ENCODE data around the gene TRAIP.

Gene TRAIP

DNA sequence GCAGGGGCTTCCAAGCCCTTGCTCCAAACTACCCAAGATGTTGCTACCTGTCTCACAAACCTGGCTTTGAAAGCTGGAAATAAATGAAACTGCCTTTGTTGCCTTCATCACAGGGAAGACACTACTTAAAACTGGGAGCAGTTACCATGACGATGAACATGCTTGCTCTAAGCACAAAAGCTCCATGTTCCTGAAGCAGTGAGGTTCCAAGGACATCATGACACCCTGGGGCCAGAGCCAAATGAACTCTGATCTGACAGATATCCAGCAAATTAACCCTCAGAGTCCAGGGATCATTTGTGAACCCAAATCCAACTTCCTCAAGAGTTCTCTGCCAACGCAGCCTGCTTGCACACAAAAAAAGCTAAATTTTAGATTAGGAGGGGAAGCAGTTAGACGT, 10.7 kb downstream of the TRAIP start:
- no peaks in the 10 kb centered on the region for H3F3A ChIP-seq (ENCODE audit: control insufficient read depth, insufficient read depth)
- H4K20me1 ChIP-seq (ENCODE audit: control insufficient read depth, insufficient read depth, low read depth, low read length) = no peaks in the 10 kb centered on the region
- no peaks in the 10 kb centered on the region for H3K27me3 ChIP-seq (ENCODE audit: control insufficient read depth, low read length)
- peaks cover 8% of the 10 kb centered on the region for H3K79me2 ChIP-seq (ENCODE audit: control insufficient read depth, low read length)
- no peak overlapping the region for H3K4me3 ChIP-seq (ENCODE audit: low read length)
- peaks cover 7% of the 10 kb centered on the region; the same call in 1 of the 2 replicates for H3K4me1 ChIP-seq (ENCODE audit: control insufficient read depth, low read length)
- no peaks in the 10 kb centered on the region for H3K9me3 ChIP-seq (ENCODE audit: control insufficient read depth, insufficient read depth, low read length)
- H3K27ac ChIP-seq (ENCODE audit: low read depth, low read length) = no peak overlapping the region
- peaks cover 65% of the 10 kb centered on the region for H3K36me3 ChIP-seq (ENCODE audit: control insufficient read depth, low read length)
- H3K4me2 ChIP-seq (ENCODE audit: low read length) = no peak overlapping the region
- H3K9me2 ChIP-seq (replicated peaks; ENCODE audit: control insufficient read depth, low read length) = no peaks in the 10 kb centered on the region
- TF ChIP-seq EZH2phosphoT487 (IDR thresholded peaks at IDR 0.05; ENCODE audit: borderline replicate concordance, low read length) = no peak
- TF ChIP-seq, protein P1, sequence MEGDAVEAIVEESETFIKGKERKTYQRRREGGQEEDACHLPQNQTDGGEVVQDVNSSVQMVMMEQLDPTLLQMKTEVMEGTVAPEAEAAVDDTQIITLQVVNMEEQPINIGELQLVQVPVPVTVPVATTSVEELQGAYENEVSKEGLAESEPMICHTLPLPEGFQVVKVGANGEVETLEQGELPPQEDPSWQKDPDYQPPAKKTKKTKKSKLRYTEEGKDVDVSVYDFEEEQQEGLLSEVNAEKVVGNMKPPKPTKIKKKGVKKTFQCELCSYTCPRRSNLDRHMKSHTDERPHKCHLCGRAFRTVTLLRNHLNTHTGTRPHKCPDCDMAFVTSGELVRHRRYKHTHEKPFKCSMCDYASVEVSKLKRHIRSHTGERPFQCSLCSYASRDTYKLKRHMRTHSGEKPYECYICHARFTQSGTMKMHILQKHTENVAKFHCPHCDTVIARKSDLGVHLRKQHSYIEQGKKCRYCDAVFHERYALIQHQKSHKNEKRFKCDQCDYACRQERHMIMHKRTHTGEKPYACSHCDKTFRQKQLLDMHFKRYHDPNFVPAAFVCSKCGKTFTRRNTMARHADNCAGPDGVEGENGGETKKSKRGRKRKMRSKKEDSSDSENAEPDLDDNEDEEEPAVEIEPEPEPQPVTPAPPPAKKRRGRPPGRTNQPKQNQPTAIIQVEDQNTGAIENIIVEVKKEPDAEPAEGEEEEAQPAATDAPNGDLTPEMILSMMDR (IDR thresholded peaks at IDR 0.05; ENCODE audit: low read depth, low read length, poor library complexity, severe bottlenecking) = no peak

DNA sequence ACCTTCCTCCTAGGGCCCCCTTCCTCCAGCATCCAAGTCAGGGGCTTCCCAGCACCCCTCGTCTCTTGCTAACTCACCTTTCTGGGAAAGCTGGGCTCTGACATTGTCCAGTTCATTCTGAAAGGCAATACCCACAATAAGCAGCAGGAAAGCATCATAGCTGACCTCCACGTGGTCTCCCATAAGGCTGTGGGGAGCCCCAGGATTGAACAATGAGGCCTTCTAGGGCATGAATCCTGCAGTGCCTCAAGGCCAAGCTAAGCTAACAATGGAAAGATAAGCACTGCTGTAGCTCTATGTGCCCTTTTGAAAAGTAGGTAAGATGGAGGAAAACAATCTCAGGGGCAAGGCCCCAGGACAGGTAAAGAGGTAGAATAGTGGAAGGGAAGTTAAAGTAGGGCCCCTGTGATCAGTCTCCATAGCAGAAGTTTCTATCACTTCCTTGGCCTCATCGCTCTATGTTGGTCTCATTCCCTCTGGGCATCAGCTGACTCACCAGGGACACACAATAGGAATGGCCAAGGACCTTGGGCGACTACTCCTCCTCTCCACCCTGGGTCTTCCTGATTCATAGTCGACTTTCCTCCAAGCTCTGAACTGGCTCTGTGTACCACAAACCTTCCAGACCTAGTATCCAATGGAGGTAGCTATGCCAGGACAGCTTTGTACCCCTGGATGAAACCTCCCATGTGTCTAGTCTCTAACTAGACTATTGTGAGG, 11.7 kb downstream of the TRAIP start:
- no peaks in the 10 kb centered on the region for H3K9me2 ChIP-seq (replicated peaks; ENCODE audit: control insufficient read depth, low read length)
- H3K27ac ChIP-seq (ENCODE audit: low read depth, low read length) = no peak overlapping the region
- peaks cover 75% of the 10 kb centered on the region for H3K36me3 ChIP-seq (ENCODE audit: control insufficient read depth, low read length)
- no peak overlapping the region for H3K4me3 ChIP-seq (ENCODE audit: low read length)
- no peaks in the 10 kb centered on the region for H3F3A ChIP-seq (ENCODE audit: control insufficient read depth, insufficient read depth)
- no peaks in the 10 kb centered on the region for H3K27me3 ChIP-seq (ENCODE audit: control insufficient read depth, low read length)
- H3K4me2 ChIP-seq (ENCODE audit: low read length) = no peak overlapping the region
- no peaks in the 10 kb centered on the region for H4K20me1 ChIP-seq (ENCODE audit: control insufficient read depth, insufficient read depth, low read depth, low read length)
- H3K79me2 ChIP-seq (ENCODE audit: control insufficient read depth, low read length) = no peaks in the 10 kb centered on the region
- peaks cover 8% of the 10 kb centered on the region for H3K4me1 ChIP-seq (ENCODE audit: control insufficient read depth, low read length)
- H3K9me3 ChIP-seq (ENCODE audit: control insufficient read depth, insufficient read depth, low read length) = no peaks in the 10 kb centered on the region
- TF ChIP-seq, protein P1 (IDR thresholded peaks at IDR 0.05; ENCODE audit: low read depth, low read length, poor library complexity, severe bottlenecking) = no peak
- no peak for TF ChIP-seq EZH2phosphoT487 (IDR thresholded peaks at IDR 0.05; ENCODE audit: borderline replicate concordance, low read length)

DNA sequence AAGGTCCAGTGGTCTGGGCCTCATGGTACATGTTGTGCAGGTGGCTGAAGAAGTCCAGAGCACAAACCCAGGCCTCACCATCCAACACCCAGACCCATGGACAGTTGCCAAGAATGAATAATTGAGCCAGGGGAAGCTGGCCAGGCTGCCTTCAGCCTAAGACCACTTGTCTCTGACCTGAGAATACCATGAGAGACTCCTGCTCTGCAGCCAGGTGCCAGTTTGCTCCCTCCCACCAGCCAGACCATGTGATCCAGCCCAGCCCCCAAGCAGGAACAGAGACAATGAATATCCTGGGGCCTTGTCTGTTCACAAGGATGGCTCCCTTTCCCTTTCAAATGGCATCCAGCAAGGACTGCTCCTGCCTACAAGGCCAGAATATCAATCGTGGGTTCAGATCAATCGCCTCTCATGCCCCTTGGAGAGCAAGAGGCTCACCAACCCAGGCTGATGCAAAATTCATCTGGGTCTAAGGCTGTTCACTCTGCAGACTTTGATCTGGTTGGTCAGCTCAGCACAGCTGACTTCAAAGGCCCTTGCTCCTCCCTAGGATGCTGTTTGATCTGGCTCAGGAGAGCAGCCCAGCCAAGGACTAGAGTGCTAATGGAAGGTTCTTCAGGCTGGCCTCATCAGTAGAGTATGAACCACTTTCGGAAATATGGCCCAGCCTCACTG, 13.4 kb downstream of the TRAIP start:
- Histone ChIP-seq H3K9me3 (ENCODE audit: control insufficient read depth, insufficient read depth, low read length) (no peaks in the 10 kb centered on the region), H3K4me3 (ENCODE audit: low read length) (no peak overlapping the region), H3K27me3 (ENCODE audit: control insufficient read depth, low read length) (no peaks in the 10 kb centered on the region), H3K27ac (ENCODE audit: low read depth, low read length) (no peak overlapping the region), H3K36me3 (ENCODE audit: control insufficient read depth, low read length) (peaks cover 80% of the 10 kb centered on the region), H3K4me2 (ENCODE audit: low read length) (no peak overlapping the region), H4K20me1 (ENCODE audit: control insufficient read depth, insufficient read depth, low read depth, low read length) (no peaks in the 10 kb centered on the region), H3K9me2 (replicated peaks; ENCODE audit: control insufficient read depth, low read length) (no peaks in the 10 kb centered on the region), H3F3A (ENCODE audit: control insufficient read depth, insufficient read depth) (no peaks in the 10 kb centered on the region), H3K4me1 (ENCODE audit: control insufficient read depth, low read length) (peaks cover 15% of the 10 kb centered on the region), H3K79me2 (ENCODE audit: control insufficient read depth, low read length) (no peaks in the 10 kb centered on the region)
- no peak for TF ChIP-seq EZH2phosphoT487 (IDR thresholded peaks at IDR 0.05; ENCODE audit: borderline replicate concordance, low read length)
- TF ChIP-seq, protein P1 (IDR thresholded peaks at IDR 0.05; ENCODE audit: low read depth, low read length, poor library complexity, severe bottlenecking) = no peak
